GM12878 (cell line): ENCODE data around the gene XPO1. TPM values are rescaled to one million over a fixed set of nuclear protein-coding genes. Genes with fewer than 3 reads are reported as not detected.
"Not testable (repeated sequence)": the region's sequence is repeated elsewhere in the genome, so short reads cannot be mapped to it uniquely, and the experiment has no call there.

Experiments used
- ATAC-seq: fragments of 200-7000 bp; cut with Tn5 transposase; 3 replicates; pipeline ENCODE4 v1.9.1; 2020; ENCODE audit warnings: mild to moderate bottlenecking, moderate library complexity
- BruUV-seq: library from RNA; stranded (reverse); fragments of 400-500 nt; replicated peaks from 2 replicates; lab custom pipeline; 2021; lab: Mats Ljungman, UMichigan
- CTCF ChIA-PET: fragments of 300-600 bp; sonication (Branson Sonifier 250); formaldehyde crosslinking; extraction: SDS; loops from one replicate; lab custom pipeline; 2021; ENCODE audit warnings: inconsistent platforms; lab: Yijun Ruan, JAX
- POLR2A ChIA-PET: fragments of 350-600 bp; formaldehyde crosslinking; extraction: SDS; loops from one replicate; lab custom pipeline; 2021; ENCODE audit warnings: inconsistent platforms; lab: Charles Lee
- RAD21 ChIA-PET: fragments of 300-600 bp; sonication (Branson Sonifier 250); formaldehyde crosslinking; loops from one replicate; lab custom pipeline; 2023; ENCODE audit warnings: antibody characterized with exemption; ENCODE audit not compliant: unreplicated experiment; lab: Charles Lee
- SMC1A ChIA-PET: fragments of 300-600 bp; sonication (Branson Sonifier 250); formaldehyde crosslinking; loops from one replicate; lab custom pipeline; 2023; ENCODE audit not compliant: unreplicated experiment, uncharacterized antibody; lab: Charles Lee
- DNase-seq: peaks from one replicate; pipeline ENCODE4 v3.0.0-alpha.2; 2011; ENCODE audit warnings: low read depth, low spot score
- FAIRE-seq: peaks from 3 replicates; lab custom pipeline; 2011; peaks lifted over from hg19 to GRCh38; lab: Jason Lieb, UNC
- H2AFZ ChIP-seq: 2 replicates; pipeline ENCODE4 v1.6.0; 2011; ENCODE audit warnings: low read depth, low read length, control low read depth; ENCODE audit not compliant: control insufficient read depth
- H3K27ac ChIP-seq: 2 replicates; pipeline ENCODE4 v1.5.1; 2011; ENCODE audit warnings: control low read depth; ENCODE audit not compliant: control insufficient read depth, insufficient read depth
- H3K27me3 ChIP-seq, 2 experiments: replicated peaks in 1 of 2; 2 replicates each; pipeline versions ENCODE4 v1.6.0 to v1.6.1; 2011; ENCODE audit warnings: low read length in 1 of 2; ENCODE audit not compliant: control insufficient read depth in 2 of 2, insufficient read depth in 2 of 2
- H3K36me3 ChIP-seq, 2 experiments: 2 replicates each; pipeline ENCODE4 v1.5.1; 2011; ENCODE audit warnings: low read length in 1 of 2; ENCODE audit not compliant: control insufficient read depth in 2 of 2, insufficient read depth in 2 of 2
- H3K4me1 ChIP-seq: 2 replicates; pipeline ENCODE4 v1.6.1; 2011; ENCODE audit warnings: mild to moderate bottlenecking, low read length, moderate library complexity, mixed read lengths; ENCODE audit not compliant: control insufficient read depth, insufficient read depth
- H3K4me2 ChIP-seq: 2 replicates; pipeline ENCODE4 v1.6.0; 2011; ENCODE audit warnings: control low read depth; ENCODE audit not compliant: control insufficient read depth, insufficient read depth
- H3K4me3 ChIP-seq: fragments of 200-600 bp; sonication (generic); 2 replicates; pipeline ENCODE4 v1.5.1; 2016
- H3K79me2 ChIP-seq: 2 replicates; pipeline ENCODE4 v1.6.0; 2011; ENCODE audit warnings: low read length; ENCODE audit not compliant: control insufficient read depth, insufficient read depth
- H3K9ac ChIP-seq: 2 replicates; pipeline ENCODE4 v1.8.0; 2011; ENCODE audit warnings: low read length, control low read depth, mixed read lengths; ENCODE audit not compliant: control insufficient read depth, insufficient read depth
- H3K9me3 ChIP-seq: replicated peaks from 3 replicates; pipeline ENCODE4 v1.5.1; 2011; ENCODE audit warnings: mild to moderate bottlenecking, low read length; ENCODE audit not compliant: control insufficient read depth, insufficient read depth
- H4K20me1 ChIP-seq: 2 replicates; pipeline ENCODE4 v1.6.0; 2011; ENCODE audit not compliant: control insufficient read depth, insufficient read depth
- BCL3 ChIP-seq: IDR thresholded peaks from 2 replicates; pipeline ENCODE4 v1.6.1; 2011; ENCODE audit warnings: borderline replicate concordance, low read depth, mild to moderate bottlenecking, moderate library complexity, low read length; ENCODE audit not compliant: insufficient read depth, poor library complexity, severe bottlenecking
- CUX1 ChIP-seq: IDR thresholded peaks from 2 replicates; pipeline ENCODE4 v1.6.1; 2012; ENCODE audit warnings: improper control_type of control experiment, low read depth, low read length; ENCODE audit not compliant: insufficient replicate concordance
- NFXL1 ChIP-seq: fragments of 450-650 bp; IDR thresholded peaks from 2 replicates; pipeline ENCODE4 v1.6.1; 2017; ENCODE audit warnings: antibody characterized with exemption, mild to moderate bottlenecking, borderline replicate concordance
- NKRF ChIP-seq: fragments of 450-650 bp; conservative IDR thresholded peaks from 2 replicates; pipeline ENCODE4 v1.6.1; 2017; ENCODE audit warnings: mild to moderate bottlenecking, moderate library complexity
- ZNF217 ChIP-seq: fragments of 450-650 bp; IDR thresholded peaks from 2 replicates; pipeline ENCODE4 v1.6.1; 2017; ENCODE audit warnings: antibody characterized with exemption, mild to moderate bottlenecking
- WGBS: methylation state at CpG from one replicate; pipeline ENCODE4 v1.1.6; 2016; ENCODE audit warnings: low lambda C conversion rate; ENCODE audit not compliant: insufficient replicate concordance, insufficient coverage; ENCODE audit errors: missing lambda C conversion rate; 5-methylcytosine and 5-hydroxymethylcytosine counted together
- in situ Hi-C: fragments of 300-500 bp; cut with MboI; formaldehyde crosslinking; loops from 9 replicates; pipeline ENCODE4 v1.14.3; 2018; ENCODE audit warnings: mixed read lengths
- intact Hi-C: fragments of 100-400 bp; cut with micrococcal nuclease; formaldehyde crosslinking; loops from one replicate; pipeline ENCODE4 v1.14.2; 2022; ENCODE audit not compliant: unreplicated experiment
- polyA plus RNA-seq, 11 experiments: library from polyadenylated mRNA; depleted of rRNA in 4 of 11; unstranded in 6 of 11; stranded (reverse) in 5 of 11; fragments of >200 nt; fragmentation: Nextera tagmentation in 4 of 11; fragmentation: Illumina TruSeq in 1 of 11; extraction: Ambion mirVana in 4 of 11; extraction: Trizol in 1 of 11; gene quantifications; 1 replicate in 1 of 11; 2 replicates in 10 of 11; pipeline versions ENCODE4 v1.2.1 to v1.2.3, GENCODE V29; 2011 to 2016; ENCODE audit warnings: inconsistent platforms in 2 of 11, missing spikeins in 2 of 11, low read depth in 1 of 11
- total RNA-seq, 4 experiments: library from RNA; depleted of rRNA in 3 of 4; stranded (reverse); fragments of >200 nt in 3 of 4; fragmentation: Illumina TruSeq in 1 of 4; extraction: Trizol in 1 of 4; gene quantifications; 2 replicates each; pipeline versions ENCODE4 v1.2.1 to v1.2.3, GENCODE V29; 2013 to 2021

Gene XPO1
- total and polyA plus RNA-seq, 10 of the 15 experiments (the other 5 are each of a cell fraction or from before 2014, with no cell fraction given) = 57.3 to 216 (median 153) TPM

- intact Hi-C loops, RAD21 ChIA-PET, SMC1A ChIA-PET, CTCF ChIA-PET, H3K4me1 ChIP-seq, H2AFZ ChIP-seq, H4K20me1 ChIP-seq, H3K27me3 ChIP-seq, FAIRE-seq, H3K9ac ChIP-seq, H3K27ac ChIP-seq, H3K36me3 ChIP-seq, BruUV-seq, H3K4me2 ChIP-seq, in situ Hi-C loops, H3K4me3 ChIP-seq, DNase-seq, H3K9me3 ChIP-seq, ATAC-seq: not testable (repeated sequence)
- peaks cover 34% of the 10 kb centered on the region for H3K79me2 ChIP-seq
- POLR2A ChIA-PET = interaction anchor here (0.5 kb wide), 1 partner anchor 118 kb away, joined by 5 read pairs; no protein-coding TSS in a partner anchor
- 95% methylated on average over 10 of the region's 10 CpGs for WGBS
Measured at GRCh38 chr2:61540167-61540566, 2.0 kb upstream of the XPO1 start.

DNA sequence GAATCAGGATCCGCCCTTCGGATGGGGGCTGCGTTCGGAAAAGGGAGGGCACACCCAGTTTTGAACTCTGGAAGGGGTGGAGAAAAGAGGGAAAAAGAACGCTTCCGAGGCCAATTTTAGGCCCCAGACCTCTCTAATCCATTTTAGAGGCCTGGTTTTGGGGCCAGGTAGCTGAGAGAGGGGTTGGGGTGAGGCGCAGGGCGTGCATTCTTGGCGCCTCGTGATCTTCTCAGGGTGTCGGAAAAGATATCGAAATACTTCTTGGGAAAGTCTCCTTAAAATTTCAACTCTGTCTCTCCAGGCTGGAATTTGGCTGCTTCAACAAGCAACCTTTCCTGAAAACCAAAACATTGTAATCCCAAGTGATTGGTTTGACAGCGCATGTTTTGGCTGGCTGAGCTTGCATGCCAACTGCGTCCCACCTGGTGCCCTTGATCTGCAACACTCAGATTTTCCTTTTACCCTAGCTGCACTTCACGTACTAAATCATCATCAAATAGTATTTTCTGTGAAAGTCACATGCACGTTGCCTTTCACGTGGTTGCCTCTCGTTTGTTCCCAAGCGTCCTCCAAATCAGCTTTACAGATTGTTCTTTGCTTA, 864 bp upstream of the XPO1 start:
- ChIA-PET CTCF (interaction anchor here (0.7 to 1.5 kb wide), 5 partner anchors 33 to 143 kb away, joined by 3 to 6 read pairs (median 3); no protein-coding TSS in a partner anchor), POLR2A (interaction anchor here (0.6 to 2.7 kb wide), 16 partner anchors 8 to 656 kb away, joined by 3 to 11 read pairs (median 5); no protein-coding TSS in a partner anchor), RAD21 (interaction anchor here (0.6 to 2.0 kb wide), 16 partner anchors 15 to 361 kb away, joined by 3 to 15 read pairs (median 5); no protein-coding TSS in a partner anchor), SMC1A (interaction anchor here (0.6 to 2.2 kb wide), 8 partner anchors 12 to 521 kb away, joined by 3 to 8 read pairs (median 4); partner anchors contain the start of genes PEX13 and PUS10)
- Histone ChIP-seq H3K36me3 (no peaks in the 10 kb centered on the region), H3K4me3 (peak overlapping the region; percentile 79), H3K27me3 (no peaks in the 10 kb centered on the region), H3K4me1 (peaks cover 5% of the 10 kb centered on the region), H2AFZ (peak overlapping the region; percentile 96), H3K9me3 (no peaks in the 10 kb centered on the region; the same call in 2 of the 3 replicates), H4K20me1 (peaks cover 4% of the 10 kb centered on the region; the same call in 1 of the 2 replicates), H3K27ac (peak overlapping the region; percentile 99), H3K9ac (peak overlapping the region; percentile 98), H3K79me2 (peaks cover 45% of the 10 kb centered on the region), H3K4me2 (peak overlapping the region; percentile 93)
- DNase-seq = peak; percentile 23
- under 1% methylated on average over 19 of the region's 19 CpGs for whole genome bisulfite sequencing
- no peak for FAIRE-seq
- in situ Hi-C loops = no loop called here
- intact Hi-C loops = loop anchor here (2.0 to 10.0 kb wide), 4 partner anchors 48 to 226 kb away; partner anchors contain the start of gene USP34
- peak; percentile 1 for ATAC-seq
- BruUV-seq = TSS peak; percentile 90
- TF ChIP-seq NFXL1 = no peak
- TF ChIP-seq ZNF217 = no peak
- TF ChIP-seq BCL3 = no peak
- no peak for TF ChIP-seq CUX1
- TF ChIP-seq NKRF = peak; percentile 83
